Hepatocyte (in vitro differentiated cells): Measurements from ENCODE around the gene LARP1B. TPM values are rescaled to one million over a fixed set of nuclear protein-coding genes. Genes with fewer than 3 reads are reported as not detected.
"Not testable (repeated sequence)": the region's sequence is repeated elsewhere in the genome, so short reads cannot be mapped to it uniquely, and the experiment has no call there.

Experiments
- DNase-seq: peaks from one replicate; pipeline ENCODE4 v3.0.0-alpha.2; 2016; ENCODE audit warnings: low spot score
- H2AFZ ChIP-seq: fragments of 200-600 bp; sonication (generic); 2 replicates; pipeline ENCODE4 v1.6.0; 2016; ENCODE audit warnings: antibody characterized with exemption, mild to moderate bottlenecking
- H3K27ac ChIP-seq: fragments of 200-600 bp; sonication (generic); 2 replicates; pipeline ENCODE4 v1.5.1; 2016; ENCODE audit warnings: mild to moderate bottlenecking
- H3K27me3 ChIP-seq: fragments of 200-600 bp; sonication (generic); 2 replicates; pipeline ENCODE4 v1.6.1; 2016
- H3K36me3 ChIP-seq: fragments of 200-600 bp; sonication (generic); replicated peaks from 2 replicates; pipeline ENCODE4 v1.5.1; 2016; ENCODE audit warnings: low read depth; ENCODE audit not compliant: insufficient read depth
- H3K4me1 ChIP-seq: fragments of 200-600 bp; sonication (generic); 2 replicates; pipeline ENCODE4 v1.5.1; 2016; ENCODE audit warnings: mild to moderate bottlenecking, moderate library complexity; ENCODE audit not compliant: insufficient read depth
- H3K4me2 ChIP-seq: fragments of 200-600 bp; sonication (generic); 2 replicates; pipeline ENCODE4 v1.6.0; 2016
- H3K4me3 ChIP-seq: fragments of 200-600 bp; sonication (generic); 2 replicates; pipeline ENCODE4 v1.5.1; 2016; ENCODE audit warnings: mild to moderate bottlenecking
- H3K79me2 ChIP-seq: fragments of 200-600 bp; sonication (generic); 2 replicates; pipeline ENCODE4 v1.6.0; 2017; ENCODE audit warnings: mild to moderate bottlenecking
- H3K9me2 ChIP-seq: fragments of 200-600 bp; sonication (generic); replicated peaks from 2 replicates; pipeline ENCODE4 v1.6.0; 2017; ENCODE audit warnings: mild to moderate bottlenecking; ENCODE audit not compliant: insufficient read depth
- H3K9me3 ChIP-seq: fragments of 200-600 bp; sonication (generic); 2 replicates; pipeline ENCODE4 v1.5.1; 2016; ENCODE audit warnings: low read depth, mild to moderate bottlenecking
- H4K20me1 ChIP-seq: fragments of 200-600 bp; sonication (generic); 2 replicates; pipeline ENCODE4 v1.6.0; 2016; ENCODE audit warnings: mild to moderate bottlenecking; ENCODE audit not compliant: insufficient read depth, poor library complexity, severe bottlenecking
- EZH2 ChIP-seq: fragments of 200-600 bp; sonication (generic); IDR thresholded peaks from 2 replicates; pipeline ENCODE4 v1.6.1; 2016; ENCODE audit warnings: antibody characterized with exemption, mild to moderate bottlenecking, borderline replicate concordance
- EZH2phosphoT487 ChIP-seq: fragments of 200-600 bp; sonication (generic); IDR thresholded peaks from one replicate; pipeline ENCODE4 v1.6.1; 2018; ENCODE audit warnings: antibody characterized with exemption, mild to moderate bottlenecking, low read depth, moderate library complexity; ENCODE audit not compliant: unreplicated experiment, severe bottlenecking
- WGBS: methylation state at CpG from one replicate; pipeline ENCODE4 v1.1.6; 2016; ENCODE audit warnings: low lambda C conversion rate; ENCODE audit errors: missing lambda C conversion rate; 5-methylcytosine and 5-hydroxymethylcytosine counted together
- polyA plus RNA-seq: library from polyadenylated mRNA; unstranded; fragments of >200 nt; fragmentation: Nextera tagmentation; extraction: Ambion mirVana; gene quantifications from 2 replicates; pipeline ENCODE4 v1.2.1, GENCODE V29; 2016
- total RNA-seq: library from RNA; depleted of rRNA; stranded (reverse); fragments of >200 nt; gene quantifications from 2 replicates; pipeline ENCODE4 v1.2.3, GENCODE V29; 2014
- TF ChIP-seq, protein P1 (sequence below): fragments of 200-600 bp; sonication (generic); IDR thresholded peaks from 2 replicates; pipeline ENCODE4 v1.5.1; 2016; ENCODE audit warnings: antibody characterized with exemption, mild to moderate bottlenecking; ENCODE audit not compliant: poor library complexity

Gene LARP1B
- total and polyA plus RNA-seq, 2 experiments from 2014 or later, result 12.4 to 30.7 TPM

DNA sequence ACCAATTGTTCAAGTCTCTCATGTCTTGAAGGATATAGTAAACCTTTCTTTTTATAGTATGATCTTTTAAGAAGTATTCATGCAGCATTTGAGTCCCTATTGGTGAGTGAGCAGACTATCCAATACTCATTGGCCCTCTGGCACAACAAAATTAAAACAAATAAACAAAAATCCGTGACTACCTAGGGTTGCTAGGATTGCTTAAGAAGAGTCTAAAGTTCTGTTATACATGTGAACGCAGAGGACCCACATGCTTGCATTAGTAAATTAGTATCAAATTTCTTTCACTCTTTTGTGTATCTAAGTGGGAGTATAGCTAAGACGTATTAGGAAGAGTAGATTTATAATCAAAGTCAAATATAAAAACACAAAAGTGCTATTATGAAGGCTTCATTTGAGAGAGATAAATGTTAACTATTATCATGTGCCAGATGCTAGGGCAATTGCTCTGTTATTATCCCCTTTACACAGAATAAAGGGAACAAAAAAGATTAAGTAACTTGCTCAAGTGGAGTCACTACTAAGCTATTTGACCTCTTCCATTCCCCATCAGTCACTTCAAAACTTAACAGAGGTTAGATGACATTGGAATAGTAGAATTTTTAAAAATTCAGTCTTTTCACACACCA lies 29.2 kb upstream of the LARP1B start:
- H4K20me1 ChIP-seq, result no peaks in the 10 kb centered on the region
- TF ChIP-seq, protein P1, sequence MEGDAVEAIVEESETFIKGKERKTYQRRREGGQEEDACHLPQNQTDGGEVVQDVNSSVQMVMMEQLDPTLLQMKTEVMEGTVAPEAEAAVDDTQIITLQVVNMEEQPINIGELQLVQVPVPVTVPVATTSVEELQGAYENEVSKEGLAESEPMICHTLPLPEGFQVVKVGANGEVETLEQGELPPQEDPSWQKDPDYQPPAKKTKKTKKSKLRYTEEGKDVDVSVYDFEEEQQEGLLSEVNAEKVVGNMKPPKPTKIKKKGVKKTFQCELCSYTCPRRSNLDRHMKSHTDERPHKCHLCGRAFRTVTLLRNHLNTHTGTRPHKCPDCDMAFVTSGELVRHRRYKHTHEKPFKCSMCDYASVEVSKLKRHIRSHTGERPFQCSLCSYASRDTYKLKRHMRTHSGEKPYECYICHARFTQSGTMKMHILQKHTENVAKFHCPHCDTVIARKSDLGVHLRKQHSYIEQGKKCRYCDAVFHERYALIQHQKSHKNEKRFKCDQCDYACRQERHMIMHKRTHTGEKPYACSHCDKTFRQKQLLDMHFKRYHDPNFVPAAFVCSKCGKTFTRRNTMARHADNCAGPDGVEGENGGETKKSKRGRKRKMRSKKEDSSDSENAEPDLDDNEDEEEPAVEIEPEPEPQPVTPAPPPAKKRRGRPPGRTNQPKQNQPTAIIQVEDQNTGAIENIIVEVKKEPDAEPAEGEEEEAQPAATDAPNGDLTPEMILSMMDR, result no peak
- TF ChIP-seq EZH2phosphoT487, result no peak
- no peak for TF ChIP-seq EZH2
- H3K9me2 ChIP-seq, result no peaks in the 10 kb centered on the region
- H3K36me3 ChIP-seq, result no peaks in the 10 kb centered on the region
- H3K9me3 ChIP-seq, result no peaks in the 10 kb centered on the region
- H3K4me1 ChIP-seq, result no peaks in the 10 kb centered on the region
- 72% methylated on average over 3 of the region's 3 CpGs for WGBS
- no peak overlapping the region for H3K4me3 ChIP-seq
- no peak overlapping the region for H3K4me2 ChIP-seq
- H2AFZ ChIP-seq, result no peak overlapping the region
- no peaks in the 10 kb centered on the region for H3K79me2 ChIP-seq
- no peaks in the 10 kb centered on the region for H3K27me3 ChIP-seq
- no peak for DNase-seq
- no peak overlapping the region for H3K27ac ChIP-seq

DNA sequence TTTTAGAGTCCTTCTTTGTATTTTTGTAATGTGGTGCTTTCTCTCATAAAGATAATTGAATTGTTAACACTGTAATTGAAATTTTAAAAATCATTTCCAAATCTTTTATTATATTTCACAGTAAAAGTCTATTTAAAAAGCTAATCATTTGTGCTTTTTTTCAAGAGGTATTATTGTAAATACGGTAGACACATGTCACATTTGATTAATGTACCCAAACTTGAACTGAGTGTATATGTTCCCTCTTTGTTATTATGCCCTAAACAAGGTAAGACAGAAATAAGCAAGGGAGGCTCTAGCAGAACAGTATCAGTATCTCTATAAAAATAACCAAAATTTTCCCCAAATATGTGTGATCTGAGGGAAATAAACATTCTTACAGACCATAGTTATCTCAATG lies 21.5 kb upstream of the LARP1B start:
- H4K20me1 ChIP-seq, result no peaks in the 10 kb centered on the region
- 94% methylated on average over 1 of the region's 1 CpG for WGBS
- TF ChIP-seq, protein P1, result no peak
- TF ChIP-seq EZH2phosphoT487, result no peak
- no peak for TF ChIP-seq EZH2
- H3K27me3 ChIP-seq, result no peaks in the 10 kb centered on the region
- no peaks in the 10 kb centered on the region for H3K9me3 ChIP-seq
- H3K4me2 ChIP-seq, result no peak overlapping the region
- H3K79me2 ChIP-seq, result no peaks in the 10 kb centered on the region
- H3K27ac ChIP-seq, result no peak overlapping the region
- no peak overlapping the region for H2AFZ ChIP-seq
- H3K9me2 ChIP-seq, result no peaks in the 10 kb centered on the region
- H3K4me1 ChIP-seq, result no peaks in the 10 kb centered on the region
- DNase-seq, result no peak
- no peaks in the 10 kb centered on the region for H3K36me3 ChIP-seq
- H3K4me3 ChIP-seq, result no peak overlapping the region

DNA sequence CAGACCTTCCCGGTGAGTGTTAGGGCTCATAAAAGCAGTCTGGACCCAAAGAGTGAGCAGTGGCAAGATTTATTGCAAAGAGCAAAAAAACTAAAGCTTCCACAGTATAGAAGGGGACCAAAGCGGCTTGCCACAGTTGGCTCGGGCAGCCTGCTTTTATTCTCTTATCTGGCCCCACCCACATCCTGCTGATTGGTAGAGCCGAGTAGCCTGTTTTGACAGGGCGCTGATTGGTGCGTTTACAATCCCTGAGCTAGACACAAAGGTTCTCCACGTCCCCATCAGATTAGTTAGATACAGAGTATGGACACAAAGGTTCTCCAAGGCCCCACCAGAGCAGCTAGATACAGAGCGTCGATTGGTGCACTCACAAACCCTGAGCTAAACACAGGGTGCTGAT lies 14.1 kb upstream of the LARP1B start:
- not testable (repeated sequence) for H3K4me3 ChIP-seq, H3K27ac ChIP-seq, H2AFZ ChIP-seq, H3K27me3 ChIP-seq, H4K20me1 ChIP-seq, H3K79me2 ChIP-seq, H3K9me2 ChIP-seq, H3K9me3 ChIP-seq, H3K4me1 ChIP-seq, H3K4me2 ChIP-seq, H3K36me3 ChIP-seq, DNase-seq
- 89% methylated on average over 9 of the region's 9 CpGs for WGBS

DNA sequence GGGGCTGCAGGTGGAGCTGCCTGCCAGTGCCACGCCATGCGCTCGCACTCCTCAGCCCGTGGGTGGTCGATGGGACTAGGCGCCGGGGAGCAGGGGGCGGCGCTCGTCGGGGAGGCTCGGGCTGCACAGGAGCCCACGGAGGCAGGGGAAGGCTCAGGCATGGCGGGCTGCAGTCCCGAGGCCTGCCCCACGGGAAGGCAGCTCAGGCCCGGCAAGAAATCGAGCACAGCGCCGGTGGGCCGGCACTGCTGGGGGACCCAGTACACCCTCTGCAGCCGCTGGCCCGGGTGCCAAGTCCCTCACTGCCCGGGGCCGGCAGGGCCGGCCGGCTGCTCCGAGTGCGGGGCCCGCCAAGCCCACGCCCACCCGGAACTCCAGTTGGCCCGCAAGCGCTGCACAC lies 13.6 kb upstream of the LARP1B start:
- not testable (repeated sequence) for H3K9me3 ChIP-seq, DNase-seq, H3K4me2 ChIP-seq, H2AFZ ChIP-seq, H3K4me1 ChIP-seq, H3K9me2 ChIP-seq, H3K79me2 ChIP-seq, H3K4me3 ChIP-seq, H3K27ac ChIP-seq, H4K20me1 ChIP-seq, H3K36me3 ChIP-seq, H3K27me3 ChIP-seq
- 96% methylated on average over 22 of the region's 34 CpGs for WGBS

DNA sequence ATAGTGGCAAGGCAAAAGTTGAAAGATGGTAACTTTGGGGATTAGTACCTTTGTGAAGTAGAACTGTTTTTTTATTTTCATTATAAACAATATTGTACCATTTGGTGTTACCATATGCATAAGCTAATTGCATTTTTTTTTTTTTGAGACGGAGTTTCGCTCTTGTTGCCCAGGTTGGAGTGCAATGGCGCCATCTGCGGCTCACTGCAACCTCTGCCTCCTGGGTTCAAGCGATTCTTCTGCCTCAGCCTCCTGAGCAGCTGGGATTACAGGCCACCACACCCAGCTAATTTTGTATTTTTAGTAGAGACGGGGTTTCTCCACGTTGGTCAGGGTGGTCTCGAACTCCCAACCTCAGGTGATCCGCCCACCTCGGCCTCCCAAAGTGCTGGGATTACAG lies 9.9 kb upstream of the LARP1B start:
- not testable (repeated sequence) for H3K27ac ChIP-seq, H3K4me3 ChIP-seq, H3K36me3 ChIP-seq, H3K79me2 ChIP-seq, H4K20me1 ChIP-seq, H2AFZ ChIP-seq, H3K27me3 ChIP-seq, H3K4me1 ChIP-seq, H3K9me2 ChIP-seq, H3K9me3 ChIP-seq, DNase-seq, H3K4me2 ChIP-seq
- 89% methylated on average over 10 of the region's 10 CpGs for WGBS

DNA sequence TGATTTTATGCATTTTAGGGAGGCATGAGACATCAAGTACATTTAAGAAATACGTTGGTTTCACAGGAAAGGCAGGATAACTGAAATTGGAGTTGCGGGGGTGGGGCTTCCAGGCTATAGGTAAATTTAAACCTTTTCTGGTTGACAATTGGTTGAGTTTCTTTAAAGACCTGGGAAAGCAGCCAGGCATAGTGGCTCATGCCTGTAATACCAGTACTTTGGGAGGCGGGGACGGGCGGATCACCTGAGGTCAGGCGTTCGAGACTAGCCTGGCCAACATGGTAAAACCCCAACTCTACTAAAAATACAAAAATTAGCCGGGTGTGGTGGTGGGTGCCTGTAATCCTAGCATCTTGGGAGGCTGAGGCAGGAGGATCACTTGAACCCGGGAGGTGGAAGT lies 6.2 kb upstream of the LARP1B start:
- not testable (repeated sequence) for H3K9me3 ChIP-seq, H2AFZ ChIP-seq, H3K36me3 ChIP-seq, H3K27ac ChIP-seq, H3K4me1 ChIP-seq, H3K27me3 ChIP-seq, H3K4me2 ChIP-seq, H4K20me1 ChIP-seq, H3K79me2 ChIP-seq, DNase-seq, H3K4me3 ChIP-seq, H3K9me2 ChIP-seq
- WGBS, result 92% methylated on average over 9 of the region's 9 CpGs

DNA sequence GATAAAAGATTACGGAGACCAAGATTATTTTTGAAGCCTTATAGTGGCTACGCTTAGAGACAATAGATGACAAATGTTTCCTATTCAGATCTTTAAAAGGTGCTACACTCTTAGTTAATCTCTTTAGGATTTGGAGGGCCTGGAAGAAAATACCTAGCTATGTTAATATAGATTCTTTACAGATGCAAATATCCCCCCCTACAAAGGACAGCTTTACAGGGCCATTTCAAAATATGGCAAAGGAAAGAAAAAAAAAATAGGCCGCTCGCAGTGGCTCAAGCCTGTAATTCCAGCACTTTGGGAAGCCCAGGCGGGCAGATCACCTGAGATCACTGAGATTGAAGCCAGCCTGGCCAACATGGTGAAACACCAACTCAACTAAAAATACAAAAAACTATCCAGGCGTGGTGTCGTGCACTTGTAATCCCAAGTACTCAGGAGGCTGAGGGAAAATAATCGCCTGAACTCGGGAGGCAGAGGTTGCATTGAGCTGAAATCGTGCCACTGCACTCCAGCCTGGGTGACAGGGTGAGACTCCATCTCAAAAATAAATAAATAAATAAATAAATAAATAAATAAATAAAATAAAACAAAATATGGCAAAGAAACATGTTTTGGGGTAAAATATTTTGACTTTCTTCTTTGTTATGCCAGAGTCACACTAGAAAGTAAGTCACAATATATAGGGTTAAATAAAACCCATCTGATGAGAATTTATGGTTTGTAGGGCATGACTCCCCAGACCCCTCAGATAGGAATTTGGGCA lies 5.5 kb upstream of the LARP1B start:
- not testable (repeated sequence) for H3K36me3 ChIP-seq, DNase-seq, H3K4me3 ChIP-seq, H2AFZ ChIP-seq, H3K79me2 ChIP-seq, H3K9me2 ChIP-seq, H3K27me3 ChIP-seq, H3K4me1 ChIP-seq, H3K4me2 ChIP-seq, H3K9me3 ChIP-seq, H3K27ac ChIP-seq, H4K20me1 ChIP-seq
- 83% methylated on average over 10 of the region's 10 CpGs for WGBS
